Liver (tissue), 9 donors: ENCODE results near the gene C9orf72. TPM values are rescaled to one million over a fixed set of nuclear protein-coding genes. Genes with fewer than 3 reads are reported as not detected.

Experiments
- DNase-seq: peaks from one replicate; pipeline ENCODE4 v3.0.0-alpha.2; 2017; ENCODE audit warnings: low spot score
- H3K27ac ChIP-seq, 2 donors: one replicate each; pipeline ENCODE4 v1.7.0; 2013; ENCODE audit warnings: inconsistent platforms in 2 of 2, low read length in 2 of 2, control low read depth in 1 of 2, low read depth in 1 of 2, mild to moderate bottlenecking in 1 of 2
- H3K27me3 ChIP-seq, 4 donors: one replicate each; pipeline versions ENCODE4 v1.6.1 to v1.7.0; 2013; ENCODE audit warnings: low read length in 3 of 4, inconsistent platforms in 1 of 4, mild to moderate bottlenecking in 1 of 4, moderate library complexity in 1 of 4; ENCODE audit not compliant: control insufficient read depth in 4 of 4, insufficient read depth in 4 of 4
- H3K36me3 ChIP-seq, 4 donors: one replicate each; pipeline versions ENCODE4 v1.6.1 to v1.7.0; 2013; ENCODE audit warnings: low read length in 3 of 4, mild to moderate bottlenecking in 3 of 4, low read depth in 1 of 4, moderate library complexity in 1 of 4; ENCODE audit not compliant: control insufficient read depth in 4 of 4, insufficient read depth in 3 of 4
- H3K4me1 ChIP-seq, 4 donors: one replicate each; pipeline versions ENCODE4 v1.6.1 to v1.7.0; 2013; ENCODE audit warnings: low read length in 3 of 4, mild to moderate bottlenecking in 3 of 4, moderate library complexity in 1 of 4; ENCODE audit not compliant: control insufficient read depth in 4 of 4, insufficient read depth in 4 of 4
- H3K4me3 ChIP-seq, 3 donors: one replicate each; pipeline versions ENCODE4 v1.6.1 to v1.7.0; 2013; ENCODE audit warnings: low read length in 3 of 3, control low read depth in 1 of 3, low read depth in 1 of 3, mild to moderate bottlenecking in 1 of 3
- H3K9ac ChIP-seq, 2 donors: one replicate each; pipeline ENCODE4 v1.7.0; 2013; ENCODE audit warnings: low read length in 2 of 2, mild to moderate bottlenecking in 2 of 2, moderate library complexity in 2 of 2, control low read depth in 1 of 2, low read depth in 1 of 2
- H3K9me3 ChIP-seq, 4 donors: one replicate each; pipeline versions ENCODE4 v1.6.1 to v1.7.0; 2013; ENCODE audit warnings: low read length in 3 of 4; ENCODE audit not compliant: control insufficient read depth in 4 of 4
- EGR1 ChIP-seq, 2 donors: IDR thresholded peaks; 2 replicates each; pipeline ENCODE4 v1.6.1; 2016 to 2018; ENCODE audit warnings: antibody characterized with exemption in 2 of 2, low read depth in 2 of 2
- FOXA1 ChIP-seq: IDR thresholded peaks from 2 replicates; pipeline ENCODE4 v1.6.1; 2016; ENCODE audit warnings: antibody characterized with exemption
- FOXA2 ChIP-seq: IDR thresholded peaks from 2 replicates; pipeline ENCODE4 v1.6.1; 2016; ENCODE audit warnings: antibody characterized with exemption
- GABPA ChIP-seq, 2 donors: IDR thresholded peaks in 1 of 2; conservative IDR thresholded peaks in 1 of 2; 2 replicates each; pipeline ENCODE4 v1.6.1; 2016; ENCODE audit warnings: antibody characterized with exemption in 2 of 2, mild to moderate bottlenecking in 1 of 2, moderate library complexity in 1 of 2
- HNF4A ChIP-seq, 2 donors: conservative IDR thresholded peaks; 2 replicates each; pipeline ENCODE4 v1.6.1; 2016; ENCODE audit warnings: antibody characterized with exemption in 2 of 2, mild to moderate bottlenecking in 2 of 2
- HNF4G ChIP-seq: IDR thresholded peaks from 2 replicates; pipeline ENCODE4 v1.6.1; 2016; ENCODE audit warnings: antibody characterized with exemption
- JUND ChIP-seq, 2 donors: IDR thresholded peaks; 2 replicates each; pipeline ENCODE4 v1.6.1; 2016; ENCODE audit warnings: antibody characterized with exemption in 2 of 2
- NR2F2 ChIP-seq: IDR thresholded peaks from 2 replicates; pipeline ENCODE4 v1.6.1; 2016; ENCODE audit warnings: antibody characterized with exemption
- RAD21 ChIP-seq, 2 donors: IDR thresholded peaks; 2 replicates each; pipeline ENCODE4 v1.6.1; 2016; ENCODE audit warnings: antibody characterized with exemption in 2 of 2, mild to moderate bottlenecking in 2 of 2
- RXRA ChIP-seq, 2 donors: IDR thresholded peaks; 2 replicates each; pipeline ENCODE4 v1.6.1; 2017 to 2018; ENCODE audit warnings: antibody characterized with exemption in 2 of 2, mild to moderate bottlenecking in 1 of 2
- SP1 ChIP-seq: IDR thresholded peaks from 2 replicates; pipeline ENCODE4 v1.6.1; 2018; ENCODE audit warnings: antibody characterized with exemption, mild to moderate bottlenecking
- TAF1 ChIP-seq: conservative IDR thresholded peaks from 2 replicates; pipeline ENCODE4 v1.6.1; 2016; ENCODE audit warnings: antibody characterized with exemption, mild to moderate bottlenecking
- YY1 ChIP-seq: IDR thresholded peaks from 2 replicates; pipeline ENCODE4 v1.6.1; 2016; ENCODE audit warnings: antibody characterized with exemption, mild to moderate bottlenecking
- WGBS: extraction: QIAGEN DNeasy Blood & Tissue Kit; methylation state at CpG from one replicate; pipeline ENCODE4 v1.1.7; 2013; 5-methylcytosine and 5-hydroxymethylcytosine counted together
- polyA plus RNA-seq, 2 donors: library from polyadenylated mRNA; stranded (reverse) in 1 of 2; unstranded in 1 of 2; fragments of 200-250 nt in 1 of 2; fragments of >200 nt in 1 of 2; fragmentation: Nextera tagmentation in 1 of 2; extraction: Ambion mirVana in 1 of 2; gene quantifications; one replicate each; pipeline versions ENCODE4 v1.2.1 to v1.2.3, GENCODE V29; 2013 to 2015
- total RNA-seq, 2 donors: library from RNA; depleted of rRNA; stranded (reverse); fragments of >200 nt; gene quantifications; one replicate each; pipeline ENCODE4 v1.2.3, GENCODE V29; 2014
- TF ChIP-seq, protein P1 (sequence below): IDR thresholded peaks from 2 replicates; pipeline ENCODE4 v1.6.1; 2016; ENCODE audit warnings: antibody characterized with exemption, mild to moderate bottlenecking
- TF ChIP-seq, protein P2 (sequence below): IDR thresholded peaks from 2 replicates; pipeline ENCODE4 v1.6.1; 2016; ENCODE audit warnings: antibody characterized with exemption
- TF ChIP-seq, protein P3 (sequence below): IDR thresholded peaks from 2 replicates; pipeline ENCODE4 v1.6.1; 2016; ENCODE audit warnings: antibody characterized with exemption
- TF ChIP-seq, protein P4 (sequence below): IDR thresholded peaks from 2 replicates; pipeline ENCODE4 v1.6.1; 2016; ENCODE audit warnings: antibody characterized with exemption
- TF ChIP-seq, protein P5 (sequence below): fragments of 150-350 bp; IDR thresholded peaks from 2 replicates; pipeline ENCODE4 v1.5.1; 2017; ENCODE audit warnings: improper control_type of control experiment, low read depth, low read length; ENCODE audit not compliant: missing input control
- donor health status: healthy.
- donor health status: healthy.
- donor health status: healthy.
- donor health status: healthy.
- donor health status: healthy.

C9orf72 gene
- total and polyA plus RNA-seq, 4 donors: 2.8 to 14.1 (median 8.6) TPM

DNA sequence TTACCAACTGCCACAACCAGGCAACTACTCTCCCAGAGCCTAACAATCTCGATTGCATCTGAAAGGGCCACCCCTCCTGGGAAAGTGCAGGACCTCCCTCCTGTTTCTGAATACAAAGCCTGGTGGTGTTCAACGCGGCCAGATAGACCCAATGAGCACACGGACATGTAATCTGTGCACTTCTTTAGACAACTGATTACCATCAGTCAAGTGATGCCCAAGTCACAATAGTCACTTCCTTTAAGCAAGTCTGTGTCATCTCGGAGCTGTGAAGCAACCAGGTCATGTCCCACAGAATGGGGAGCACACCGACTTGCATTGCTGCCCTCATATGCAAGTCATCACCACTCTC is 739 bp downstream of the C9orf72 start:
- Histone ChIP-seq H3K27me3 (no peaks in the 10 kb centered on the region), H3K36me3 (no peaks in the 10 kb centered on the region), H3K9me3 (no peaks in the 10 kb centered on the region), H3K9ac (peak overlapping the region; percentile 6 to 93), H3K4me1 (peaks cover 0 to 22% (median 6%) of the 10 kb centered on the region in 4 donors), H3K27ac (peak overlapping the region; percentile 96 to 98), H3K4me3 (peak overlapping the region; percentile 39 to 80 (median 77))
- TF ChIP-seq RXRA (IDR thresholded peaks at IDR 0.05): no peak
- TF ChIP-seq SP1: no peak
- peak; percentile 17 for TF ChIP-seq YY1
- DNase-seq: no peak
- 2% methylated on average over 6 of the region's 6 CpGs for WGBS

DNA sequence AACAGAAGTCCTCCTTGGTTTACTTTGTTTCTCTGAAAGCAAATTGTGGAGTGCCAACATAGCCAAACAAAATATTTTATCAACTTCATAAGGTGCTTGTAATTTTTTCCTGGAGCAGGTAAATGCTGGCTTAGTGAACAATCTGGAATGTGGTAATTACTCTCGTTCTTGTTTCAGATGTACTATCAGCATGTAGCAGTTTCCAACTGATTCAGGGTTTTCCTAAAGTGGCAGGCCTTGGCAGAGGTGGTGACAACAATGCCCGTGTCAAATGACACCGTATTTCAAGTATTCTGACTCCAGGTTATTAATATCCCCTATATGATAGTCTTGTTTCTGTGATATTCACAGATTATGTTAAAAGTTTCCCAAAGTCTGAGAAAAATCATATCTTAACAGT is 1.2 kb downstream of the C9orf72 start:
- H3K27me3 ChIP-seq: no peaks in the 10 kb centered on the region
- H3K27ac ChIP-seq: peak overlapping the region; percentile 96 to 98
- H3K36me3 ChIP-seq: no peaks in the 10 kb centered on the region
- H3K9ac ChIP-seq: peak overlapping the region; percentile 6 to 93
- WGBS: 23% methylated on average over 3 of the region's 3 CpGs
- no peaks in the 10 kb centered on the region for H3K9me3 ChIP-seq
- peaks cover 0 to 23% (median 6%) of the 10 kb centered on the region in 4 donors for H3K4me1 ChIP-seq
- H3K4me3 ChIP-seq: peak overlapping the region in 2 of 3 donors; percentile 39 to 77
- no peak for DNase-seq
- TF ChIP-seq RAD21 (IDR thresholded peaks at IDR 0.05): no peak
- no peak for TF ChIP-seq NR2F2
- TF ChIP-seq HNF4A (conservative IDR thresholded peaks at IDR 0.05): no peak
- no peak for TF ChIP-seq EGR1 (IDR thresholded peaks at IDR 0.05; ENCODE audit: low read depth in 2 of 2)
- TF ChIP-seq, protein P1, sequence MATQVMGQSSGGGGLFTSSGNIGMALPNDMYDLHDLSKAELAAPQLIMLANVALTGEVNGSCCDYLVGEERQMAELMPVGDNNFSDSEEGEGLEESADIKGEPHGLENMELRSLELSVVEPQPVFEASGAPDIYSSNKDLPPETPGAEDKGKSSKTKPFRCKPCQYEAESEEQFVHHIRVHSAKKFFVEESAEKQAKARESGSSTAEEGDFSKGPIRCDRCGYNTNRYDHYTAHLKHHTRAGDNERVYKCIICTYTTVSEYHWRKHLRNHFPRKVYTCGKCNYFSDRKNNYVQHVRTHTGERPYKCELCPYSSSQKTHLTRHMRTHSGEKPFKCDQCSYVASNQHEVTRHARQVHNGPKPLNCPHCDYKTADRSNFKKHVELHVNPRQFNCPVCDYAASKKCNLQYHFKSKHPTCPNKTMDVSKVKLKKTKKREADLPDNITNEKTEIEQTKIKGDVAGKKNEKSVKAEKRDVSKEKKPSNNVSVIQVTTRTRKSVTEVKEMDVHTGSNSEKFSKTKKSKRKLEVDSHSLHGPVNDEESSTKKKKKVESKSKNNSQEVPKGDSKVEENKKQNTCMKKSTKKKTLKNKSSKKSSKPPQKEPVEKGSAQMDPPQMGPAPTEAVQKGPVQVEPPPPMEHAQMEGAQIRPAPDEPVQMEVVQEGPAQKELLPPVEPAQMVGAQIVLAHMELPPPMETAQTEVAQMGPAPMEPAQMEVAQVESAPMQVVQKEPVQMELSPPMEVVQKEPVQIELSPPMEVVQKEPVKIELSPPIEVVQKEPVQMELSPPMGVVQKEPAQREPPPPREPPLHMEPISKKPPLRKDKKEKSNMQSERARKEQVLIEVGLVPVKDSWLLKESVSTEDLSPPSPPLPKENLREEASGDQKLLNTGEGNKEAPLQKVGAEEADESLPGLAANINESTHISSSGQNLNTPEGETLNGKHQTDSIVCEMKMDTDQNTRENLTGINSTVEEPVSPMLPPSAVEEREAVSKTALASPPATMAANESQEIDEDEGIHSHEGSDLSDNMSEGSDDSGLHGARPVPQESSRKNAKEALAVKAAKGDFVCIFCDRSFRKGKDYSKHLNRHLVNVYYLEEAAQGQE: no peak
- no peak for TF ChIP-seq FOXA1
- TF ChIP-seq, protein P2, sequence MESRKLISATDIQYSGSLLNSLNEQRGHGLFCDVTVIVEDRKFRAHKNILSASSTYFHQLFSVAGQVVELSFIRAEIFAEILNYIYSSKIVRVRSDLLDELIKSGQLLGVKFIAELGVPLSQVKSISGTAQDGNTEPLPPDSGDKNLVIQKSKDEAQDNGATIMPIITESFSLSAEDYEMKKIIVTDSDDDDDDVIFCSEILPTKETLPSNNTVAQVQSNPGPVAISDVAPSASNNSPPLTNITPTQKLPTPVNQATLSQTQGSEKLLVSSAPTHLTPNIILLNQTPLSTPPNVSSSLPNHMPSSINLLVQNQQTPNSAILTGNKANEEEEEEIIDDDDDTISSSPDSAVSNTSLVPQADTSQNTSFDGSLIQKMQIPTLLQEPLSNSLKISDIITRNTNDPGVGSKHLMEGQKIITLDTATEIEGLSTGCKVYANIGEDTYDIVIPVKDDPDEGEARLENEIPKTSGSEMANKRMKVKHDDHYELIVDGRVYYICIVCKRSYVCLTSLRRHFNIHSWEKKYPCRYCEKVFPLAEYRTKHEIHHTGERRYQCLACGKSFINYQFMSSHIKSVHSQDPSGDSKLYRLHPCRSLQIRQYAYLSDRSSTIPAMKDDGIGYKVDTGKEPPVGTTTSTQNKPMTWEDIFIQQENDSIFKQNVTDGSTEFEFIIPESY: no peak
- TF ChIP-seq, protein P3, sequence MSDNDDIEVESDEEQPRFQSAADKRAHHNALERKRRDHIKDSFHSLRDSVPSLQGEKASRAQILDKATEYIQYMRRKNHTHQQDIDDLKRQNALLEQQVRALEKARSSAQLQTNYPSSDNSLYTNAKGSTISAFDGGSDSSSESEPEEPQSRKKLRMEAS: no peak
- TF ChIP-seq, protein P4, sequence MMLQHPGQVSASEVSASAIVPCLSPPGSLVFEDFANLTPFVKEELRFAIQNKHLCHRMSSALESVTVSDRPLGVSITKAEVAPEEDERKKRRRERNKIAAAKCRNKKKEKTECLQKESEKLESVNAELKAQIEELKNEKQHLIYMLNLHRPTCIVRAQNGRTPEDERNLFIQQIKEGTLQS: no peak
- TF ChIP-seq, protein P5, sequence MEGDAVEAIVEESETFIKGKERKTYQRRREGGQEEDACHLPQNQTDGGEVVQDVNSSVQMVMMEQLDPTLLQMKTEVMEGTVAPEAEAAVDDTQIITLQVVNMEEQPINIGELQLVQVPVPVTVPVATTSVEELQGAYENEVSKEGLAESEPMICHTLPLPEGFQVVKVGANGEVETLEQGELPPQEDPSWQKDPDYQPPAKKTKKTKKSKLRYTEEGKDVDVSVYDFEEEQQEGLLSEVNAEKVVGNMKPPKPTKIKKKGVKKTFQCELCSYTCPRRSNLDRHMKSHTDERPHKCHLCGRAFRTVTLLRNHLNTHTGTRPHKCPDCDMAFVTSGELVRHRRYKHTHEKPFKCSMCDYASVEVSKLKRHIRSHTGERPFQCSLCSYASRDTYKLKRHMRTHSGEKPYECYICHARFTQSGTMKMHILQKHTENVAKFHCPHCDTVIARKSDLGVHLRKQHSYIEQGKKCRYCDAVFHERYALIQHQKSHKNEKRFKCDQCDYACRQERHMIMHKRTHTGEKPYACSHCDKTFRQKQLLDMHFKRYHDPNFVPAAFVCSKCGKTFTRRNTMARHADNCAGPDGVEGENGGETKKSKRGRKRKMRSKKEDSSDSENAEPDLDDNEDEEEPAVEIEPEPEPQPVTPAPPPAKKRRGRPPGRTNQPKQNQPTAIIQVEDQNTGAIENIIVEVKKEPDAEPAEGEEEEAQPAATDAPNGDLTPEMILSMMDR: no peak
- TF ChIP-seq YY1: no peak
- no peak for TF ChIP-seq GABPA (IDR thresholded peaks at IDR 0.05 in 1 of 2, conservative IDR thresholded peaks at IDR 0.05 in 1 of 2)
- TF ChIP-seq HNF4G: no peak
- no peak for TF ChIP-seq JUND (IDR thresholded peaks at IDR 0.05)
- no peak for TF ChIP-seq FOXA2
- TF ChIP-seq RXRA (IDR thresholded peaks at IDR 0.05): no peak
- TF ChIP-seq TAF1: no peak
- TF ChIP-seq SP1: no peak
